HG02884 (cell line): Measurements from ENCODE around the gene SIX3.

Experiments
- ATAC-seq: cut with Tn5 transposase; IDR thresholded peaks from one replicate; pipeline ENCODE4 v1.9.1; 2021; ENCODE audit warnings: mild to moderate bottlenecking, moderate library complexity; ENCODE audit not compliant: unreplicated experiment

The SIX3 gene

GRCh38 chr2:44980751-44981713, 39.5 kb downstream of the SIX3 start:
- no peak for ATAC-seq

GRCh38 chr2:44981714-44982108, 40.2 kb downstream of the SIX3 start:
- no peak for ATAC-seq

- no peak for ATAC-seq
Observed at GRCh38 chr2:44983836-44984604, 42.5 kb downstream of the SIX3 start.

GRCh38 chr2:44989176-44989575, 47.7 kb downstream of the SIX3 start:
- ATAC-seq = no peak

GRCh38 chr2:44994377-44994776, 52.9 kb downstream of the SIX3 start:
- ATAC-seq = no peak
